Esophagus squamous epithelium (tissue), 4 donors: ENCODE measurements around the gene ZBTB24.

Experiments used
- POLR2A ChIP-seq, 4 donors: fragments of 450-650 bp; IDR thresholded peaks; one replicate each; pipeline ENCODE4 v1.6.1; 2017; ENCODE audit warnings: antibody characterized with exemption in 4 of 4, mild to moderate bottlenecking in 4 of 4, moderate library complexity in 3 of 4
- TF ChIP-seq, protein P1 (sequence below), 6 experiments: fragments of 450-650 bp in 4 of 6; fragments of 200-600 bp in 2 of 6; sonication (generic) in 2 of 6; IDR thresholded peaks; one replicate each; pipeline ENCODE4 v1.5.1; 2016 to 2019; ENCODE audit warnings: antibody characterized with exemption in 6 of 6, mild to moderate bottlenecking in 4 of 6, moderate library complexity in 4 of 6

GRCh38 chr6:109473120-109473519 is 9.9 kb downstream of the ZBTB24 start:
- TF ChIP-seq POLR2A (IDR thresholded peaks at IDR 0.05) = no peak
- TF ChIP-seq, protein P1, sequence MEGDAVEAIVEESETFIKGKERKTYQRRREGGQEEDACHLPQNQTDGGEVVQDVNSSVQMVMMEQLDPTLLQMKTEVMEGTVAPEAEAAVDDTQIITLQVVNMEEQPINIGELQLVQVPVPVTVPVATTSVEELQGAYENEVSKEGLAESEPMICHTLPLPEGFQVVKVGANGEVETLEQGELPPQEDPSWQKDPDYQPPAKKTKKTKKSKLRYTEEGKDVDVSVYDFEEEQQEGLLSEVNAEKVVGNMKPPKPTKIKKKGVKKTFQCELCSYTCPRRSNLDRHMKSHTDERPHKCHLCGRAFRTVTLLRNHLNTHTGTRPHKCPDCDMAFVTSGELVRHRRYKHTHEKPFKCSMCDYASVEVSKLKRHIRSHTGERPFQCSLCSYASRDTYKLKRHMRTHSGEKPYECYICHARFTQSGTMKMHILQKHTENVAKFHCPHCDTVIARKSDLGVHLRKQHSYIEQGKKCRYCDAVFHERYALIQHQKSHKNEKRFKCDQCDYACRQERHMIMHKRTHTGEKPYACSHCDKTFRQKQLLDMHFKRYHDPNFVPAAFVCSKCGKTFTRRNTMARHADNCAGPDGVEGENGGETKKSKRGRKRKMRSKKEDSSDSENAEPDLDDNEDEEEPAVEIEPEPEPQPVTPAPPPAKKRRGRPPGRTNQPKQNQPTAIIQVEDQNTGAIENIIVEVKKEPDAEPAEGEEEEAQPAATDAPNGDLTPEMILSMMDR (IDR thresholded peaks at IDR 0.05) = no peak
